HL-60 (cell line): ENCODE measurements around the gene RNU6-7.

Source experiments
- DNase-seq, 2 experiments: peaks; one replicate each; pipeline ENCODE4 v3.0.0-alpha.2; 2010 to 2020; ENCODE audit warnings: low read depth in 1 of 2, low spot score in 1 of 2
- H3K27ac ChIP-seq: fragments of 250-450 bp; sonication (Bioruptor Pico); replicated peaks from 2 replicates; pipeline ENCODE4 v1.5.1; 2020; ENCODE audit warnings: mild to moderate bottlenecking, moderate library complexity
- H3K27me3 ChIP-seq: fragments of 250-450 bp; sonication (Bioruptor Pico); 2 replicates; pipeline ENCODE4 v1.5.1; 2021; ENCODE audit warnings: mild to moderate bottlenecking, moderate library complexity; ENCODE audit not compliant: insufficient read depth, poor library complexity, severe bottlenecking
- H3K4me3 ChIP-seq: replicated peaks from 2 replicates; pipeline ENCODE4 v1.5.1; 2011; ENCODE audit warnings: mild to moderate bottlenecking, control low read depth, low read length; ENCODE audit not compliant: insufficient read depth
- GABPA ChIP-seq: IDR thresholded peaks from 2 replicates; pipeline ENCODE4 v1.6.1; 2012; ENCODE audit warnings: low read depth
- POLR2AphosphoS5 ChIP-seq: IDR thresholded peaks from 2 replicates; pipeline ENCODE4 v1.6.1; 2012; ENCODE audit warnings: low read depth
- SPI1 ChIP-seq: IDR thresholded peaks from 2 replicates; pipeline ENCODE4 v1.6.1; 2012; ENCODE audit warnings: low read depth, mild to moderate bottlenecking, borderline replicate concordance
- TF ChIP-seq, protein P1 (sequence below): IDR thresholded peaks from one replicate; pipeline ENCODE4 v1.5.1; 2011; ENCODE audit warnings: low read length, control low read depth, inconsistent platforms; ENCODE audit not compliant: insufficient read depth
- TF ChIP-seq, protein P2 (sequence below): IDR thresholded peaks from 2 replicates; pipeline ENCODE4 v1.6.1; 2012; ENCODE audit warnings: low read depth; ENCODE audit not compliant: insufficient replicate concordance

RNU6-7 gene

DNA sequence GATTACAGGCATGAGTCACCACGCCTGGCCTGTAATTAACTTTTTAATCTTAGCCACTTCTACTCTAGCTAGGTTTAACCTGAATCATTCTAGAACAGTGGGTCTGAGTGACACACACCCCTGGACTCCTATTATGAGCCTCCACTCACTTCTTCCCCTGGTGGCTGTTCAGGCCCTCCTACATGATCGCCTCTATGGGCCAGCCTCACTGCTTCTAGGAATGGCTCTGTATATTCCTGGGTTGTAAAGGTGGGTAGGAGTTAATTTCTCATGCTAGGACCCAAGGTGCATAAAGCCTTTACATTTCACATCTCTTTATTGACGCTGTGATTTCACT lies 9.2 kb downstream of the RNU6-7 start:
- TF ChIP-seq, protein P1, sequence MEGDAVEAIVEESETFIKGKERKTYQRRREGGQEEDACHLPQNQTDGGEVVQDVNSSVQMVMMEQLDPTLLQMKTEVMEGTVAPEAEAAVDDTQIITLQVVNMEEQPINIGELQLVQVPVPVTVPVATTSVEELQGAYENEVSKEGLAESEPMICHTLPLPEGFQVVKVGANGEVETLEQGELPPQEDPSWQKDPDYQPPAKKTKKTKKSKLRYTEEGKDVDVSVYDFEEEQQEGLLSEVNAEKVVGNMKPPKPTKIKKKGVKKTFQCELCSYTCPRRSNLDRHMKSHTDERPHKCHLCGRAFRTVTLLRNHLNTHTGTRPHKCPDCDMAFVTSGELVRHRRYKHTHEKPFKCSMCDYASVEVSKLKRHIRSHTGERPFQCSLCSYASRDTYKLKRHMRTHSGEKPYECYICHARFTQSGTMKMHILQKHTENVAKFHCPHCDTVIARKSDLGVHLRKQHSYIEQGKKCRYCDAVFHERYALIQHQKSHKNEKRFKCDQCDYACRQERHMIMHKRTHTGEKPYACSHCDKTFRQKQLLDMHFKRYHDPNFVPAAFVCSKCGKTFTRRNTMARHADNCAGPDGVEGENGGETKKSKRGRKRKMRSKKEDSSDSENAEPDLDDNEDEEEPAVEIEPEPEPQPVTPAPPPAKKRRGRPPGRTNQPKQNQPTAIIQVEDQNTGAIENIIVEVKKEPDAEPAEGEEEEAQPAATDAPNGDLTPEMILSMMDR, result no peak
- no peak for TF ChIP-seq POLR2AphosphoS5
- TF ChIP-seq GABPA, result no peak
- TF ChIP-seq SPI1, result no peak
- TF ChIP-seq, protein P2, sequence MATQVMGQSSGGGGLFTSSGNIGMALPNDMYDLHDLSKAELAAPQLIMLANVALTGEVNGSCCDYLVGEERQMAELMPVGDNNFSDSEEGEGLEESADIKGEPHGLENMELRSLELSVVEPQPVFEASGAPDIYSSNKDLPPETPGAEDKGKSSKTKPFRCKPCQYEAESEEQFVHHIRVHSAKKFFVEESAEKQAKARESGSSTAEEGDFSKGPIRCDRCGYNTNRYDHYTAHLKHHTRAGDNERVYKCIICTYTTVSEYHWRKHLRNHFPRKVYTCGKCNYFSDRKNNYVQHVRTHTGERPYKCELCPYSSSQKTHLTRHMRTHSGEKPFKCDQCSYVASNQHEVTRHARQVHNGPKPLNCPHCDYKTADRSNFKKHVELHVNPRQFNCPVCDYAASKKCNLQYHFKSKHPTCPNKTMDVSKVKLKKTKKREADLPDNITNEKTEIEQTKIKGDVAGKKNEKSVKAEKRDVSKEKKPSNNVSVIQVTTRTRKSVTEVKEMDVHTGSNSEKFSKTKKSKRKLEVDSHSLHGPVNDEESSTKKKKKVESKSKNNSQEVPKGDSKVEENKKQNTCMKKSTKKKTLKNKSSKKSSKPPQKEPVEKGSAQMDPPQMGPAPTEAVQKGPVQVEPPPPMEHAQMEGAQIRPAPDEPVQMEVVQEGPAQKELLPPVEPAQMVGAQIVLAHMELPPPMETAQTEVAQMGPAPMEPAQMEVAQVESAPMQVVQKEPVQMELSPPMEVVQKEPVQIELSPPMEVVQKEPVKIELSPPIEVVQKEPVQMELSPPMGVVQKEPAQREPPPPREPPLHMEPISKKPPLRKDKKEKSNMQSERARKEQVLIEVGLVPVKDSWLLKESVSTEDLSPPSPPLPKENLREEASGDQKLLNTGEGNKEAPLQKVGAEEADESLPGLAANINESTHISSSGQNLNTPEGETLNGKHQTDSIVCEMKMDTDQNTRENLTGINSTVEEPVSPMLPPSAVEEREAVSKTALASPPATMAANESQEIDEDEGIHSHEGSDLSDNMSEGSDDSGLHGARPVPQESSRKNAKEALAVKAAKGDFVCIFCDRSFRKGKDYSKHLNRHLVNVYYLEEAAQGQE, result no peak
- no peak overlapping the region for H3K4me3 ChIP-seq
- H3K27me3 ChIP-seq, result peaks cover 5% of the 10 kb centered on the region
- DNase-seq, result no peak
- H3K27ac ChIP-seq, result no peak overlapping the region

DNA sequence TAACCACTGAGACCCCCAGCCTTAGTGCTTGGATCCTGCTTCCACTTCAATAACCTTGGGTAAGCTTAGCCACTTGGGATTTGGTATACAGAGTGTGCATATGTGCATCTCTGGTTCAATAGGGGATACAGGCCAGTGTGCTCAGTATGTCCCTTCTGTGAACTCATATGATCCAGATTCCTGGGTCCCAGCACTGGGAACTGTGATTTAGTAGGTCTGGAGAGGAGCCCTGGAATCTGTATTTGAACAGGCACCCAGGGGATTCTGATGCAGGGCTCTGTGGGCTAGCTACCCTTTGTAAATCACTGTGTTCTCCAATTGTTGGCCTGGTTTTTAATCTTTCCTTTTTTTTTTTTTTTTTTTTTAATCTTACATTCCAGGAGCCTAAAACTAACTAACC lies 11.0 kb downstream of the RNU6-7 start:
- peaks cover 5% of the 10 kb centered on the region for H3K27me3 ChIP-seq
- TF ChIP-seq POLR2AphosphoS5, result no peak
- TF ChIP-seq, protein P1, result no peak
- TF ChIP-seq SPI1, result no peak
- TF ChIP-seq GABPA, result no peak
- TF ChIP-seq, protein P2, result no peak
- no peak overlapping the region for H3K27ac ChIP-seq
- H3K4me3 ChIP-seq, result no peak overlapping the region
- DNase-seq, result no peak

DNA sequence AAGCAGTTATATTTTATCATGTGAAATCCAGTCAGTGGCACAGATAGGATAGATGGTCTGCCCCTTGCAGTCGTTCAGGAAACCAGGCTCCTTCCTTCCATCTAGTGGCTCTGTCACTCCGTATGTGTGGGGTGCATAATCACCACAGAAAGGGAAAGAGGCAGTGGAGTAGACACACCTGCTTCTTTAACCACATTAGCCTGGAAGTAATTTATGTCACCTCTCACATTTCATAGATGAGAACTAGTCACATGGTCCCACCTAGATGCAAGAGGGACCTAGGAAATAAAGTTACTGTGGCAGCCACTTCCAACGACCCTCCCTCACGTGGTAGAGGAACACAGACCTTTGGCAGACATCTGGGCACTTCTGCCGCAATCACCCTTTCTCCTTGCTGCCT lies 15.5 kb downstream of the RNU6-7 start:
- TF ChIP-seq POLR2AphosphoS5, result no peak
- no peak for TF ChIP-seq GABPA
- DNase-seq, result no peak
- peaks cover 5% of the 10 kb centered on the region for H3K27me3 ChIP-seq
- H3K4me3 ChIP-seq, result no peak overlapping the region
- no peak overlapping the region for H3K27ac ChIP-seq

DNA sequence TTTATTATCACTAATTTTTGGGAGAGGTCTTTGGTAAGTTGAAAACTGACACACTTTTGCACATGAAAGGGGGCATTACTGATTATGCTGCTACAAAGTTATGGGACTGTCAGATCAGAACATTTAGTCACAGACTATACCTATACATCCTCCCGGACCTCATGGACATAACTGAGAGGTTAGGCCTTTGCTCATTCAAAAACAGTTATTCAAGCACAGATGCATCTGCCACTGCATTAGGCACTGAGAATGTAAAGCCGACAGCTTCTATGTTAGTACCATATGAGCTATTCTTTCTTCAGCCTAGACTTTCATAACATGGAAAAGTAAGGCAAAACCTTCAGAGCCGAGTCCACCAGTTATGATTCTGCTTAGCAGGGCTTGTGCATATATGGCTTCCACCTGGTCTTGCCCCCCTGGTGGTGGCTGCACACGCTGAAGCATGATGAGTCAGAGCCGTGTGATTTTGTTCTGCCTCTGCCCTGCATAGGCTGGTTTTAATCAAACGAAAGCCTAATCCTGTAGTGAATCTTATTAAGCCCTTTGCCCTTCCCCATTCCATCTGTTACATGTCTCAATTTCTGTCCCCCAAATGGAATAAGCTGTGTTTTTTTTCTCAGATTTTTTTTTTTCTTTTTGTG lies 23.0 kb downstream of the RNU6-7 start:
- Histone ChIP-seq H3K4me3 (no peak overlapping the region), H3K27me3 (no peaks in the 10 kb centered on the region), H3K27ac (no peak overlapping the region)
- TF ChIP-seq SPI1 (no peak), GABPA (no peak), POLR2AphosphoS5 (no peak)
- TF ChIP-seq, protein P1, result no peak
- TF ChIP-seq, protein P2, result no peak
- DNase-seq, result no peak
